Measurements from ENCODE around the gene IL2.

DNA sequence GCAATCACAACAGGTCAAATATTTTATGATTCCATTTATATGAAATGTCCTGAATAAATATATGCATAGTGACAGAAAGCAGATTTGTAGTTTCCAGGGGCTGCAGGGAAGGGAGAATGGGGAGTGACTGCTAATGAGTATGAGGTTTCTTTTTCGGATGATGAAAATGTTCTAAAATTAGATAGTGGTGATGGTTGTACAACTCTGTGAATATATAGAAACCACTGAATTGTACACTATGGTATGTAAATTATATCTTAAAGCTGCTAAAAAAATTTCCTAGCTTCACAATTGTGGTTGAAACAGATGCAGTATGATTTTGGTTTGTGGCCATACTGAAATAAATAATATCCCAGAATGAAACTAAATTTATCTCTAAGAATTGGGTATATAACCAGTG is 12.9 kb upstream of the IL2 start:
- TF ChIP-seq POLR2AphosphoS5 (IDR thresholded peaks at IDR 0.05): no peak
- TF ChIP-seq, protein P1, sequence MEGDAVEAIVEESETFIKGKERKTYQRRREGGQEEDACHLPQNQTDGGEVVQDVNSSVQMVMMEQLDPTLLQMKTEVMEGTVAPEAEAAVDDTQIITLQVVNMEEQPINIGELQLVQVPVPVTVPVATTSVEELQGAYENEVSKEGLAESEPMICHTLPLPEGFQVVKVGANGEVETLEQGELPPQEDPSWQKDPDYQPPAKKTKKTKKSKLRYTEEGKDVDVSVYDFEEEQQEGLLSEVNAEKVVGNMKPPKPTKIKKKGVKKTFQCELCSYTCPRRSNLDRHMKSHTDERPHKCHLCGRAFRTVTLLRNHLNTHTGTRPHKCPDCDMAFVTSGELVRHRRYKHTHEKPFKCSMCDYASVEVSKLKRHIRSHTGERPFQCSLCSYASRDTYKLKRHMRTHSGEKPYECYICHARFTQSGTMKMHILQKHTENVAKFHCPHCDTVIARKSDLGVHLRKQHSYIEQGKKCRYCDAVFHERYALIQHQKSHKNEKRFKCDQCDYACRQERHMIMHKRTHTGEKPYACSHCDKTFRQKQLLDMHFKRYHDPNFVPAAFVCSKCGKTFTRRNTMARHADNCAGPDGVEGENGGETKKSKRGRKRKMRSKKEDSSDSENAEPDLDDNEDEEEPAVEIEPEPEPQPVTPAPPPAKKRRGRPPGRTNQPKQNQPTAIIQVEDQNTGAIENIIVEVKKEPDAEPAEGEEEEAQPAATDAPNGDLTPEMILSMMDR (IDR thresholded peaks at IDR 0.05): no peak
- no peak for TF ChIP-seq POLR2A (IDR thresholded peaks at IDR 0.05)
